MM.1S (cell line): ENCODE results near the gene TOMM7.

Experiments
- EZH2 ChIP-seq: fragments of 300-600 bp; sonication (generic); optimal IDR thresholded peaks from 2 replicates; pipeline ENCODE3; 2017; ENCODE audit warnings: low read depth, mild to moderate bottlenecking, antibody characterized with exemption, low read length, mixed read lengths
- TF ChIP-seq, protein P1 (sequence below): fragments of 300-600 bp; sonication (generic); IDR thresholded peaks from 2 replicates; pipeline ENCODE4 v1.5.1; 2016; ENCODE audit warnings: antibody characterized with exemption, low read length, mixed read lengths

- TF ChIP-seq, protein P1, sequence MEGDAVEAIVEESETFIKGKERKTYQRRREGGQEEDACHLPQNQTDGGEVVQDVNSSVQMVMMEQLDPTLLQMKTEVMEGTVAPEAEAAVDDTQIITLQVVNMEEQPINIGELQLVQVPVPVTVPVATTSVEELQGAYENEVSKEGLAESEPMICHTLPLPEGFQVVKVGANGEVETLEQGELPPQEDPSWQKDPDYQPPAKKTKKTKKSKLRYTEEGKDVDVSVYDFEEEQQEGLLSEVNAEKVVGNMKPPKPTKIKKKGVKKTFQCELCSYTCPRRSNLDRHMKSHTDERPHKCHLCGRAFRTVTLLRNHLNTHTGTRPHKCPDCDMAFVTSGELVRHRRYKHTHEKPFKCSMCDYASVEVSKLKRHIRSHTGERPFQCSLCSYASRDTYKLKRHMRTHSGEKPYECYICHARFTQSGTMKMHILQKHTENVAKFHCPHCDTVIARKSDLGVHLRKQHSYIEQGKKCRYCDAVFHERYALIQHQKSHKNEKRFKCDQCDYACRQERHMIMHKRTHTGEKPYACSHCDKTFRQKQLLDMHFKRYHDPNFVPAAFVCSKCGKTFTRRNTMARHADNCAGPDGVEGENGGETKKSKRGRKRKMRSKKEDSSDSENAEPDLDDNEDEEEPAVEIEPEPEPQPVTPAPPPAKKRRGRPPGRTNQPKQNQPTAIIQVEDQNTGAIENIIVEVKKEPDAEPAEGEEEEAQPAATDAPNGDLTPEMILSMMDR = no peak
- TF ChIP-seq EZH2 = no peak
Measured at GRCh38 chr7:22823142-22823497, 471 bp upstream of the TOMM7 start.
